GM12878 (cell line): ENCODE results near the gene ARL5B. TPM values are rescaled to one million over a fixed set of nuclear protein-coding genes. Genes with fewer than 3 reads are reported as not detected.

ENCODE experiments used
- ATAC-seq: fragments of 200-7000 bp; cut with Tn5 transposase; 3 replicates; pipeline ENCODE4 v1.9.1; 2020; ENCODE audit warnings: mild to moderate bottlenecking, moderate library complexity
- BruUV-seq: library from RNA; stranded (reverse); fragments of 400-500 nt; replicated peaks from 2 replicates; lab custom pipeline; 2021; lab: Mats Ljungman, UMichigan
- CTCF ChIA-PET: fragments of 300-600 bp; sonication (Branson Sonifier 250); formaldehyde crosslinking; extraction: SDS; loops from one replicate; lab custom pipeline; 2021; ENCODE audit warnings: inconsistent platforms; lab: Yijun Ruan, JAX
- POLR2A ChIA-PET: fragments of 350-600 bp; formaldehyde crosslinking; extraction: SDS; loops from one replicate; lab custom pipeline; 2021; ENCODE audit warnings: inconsistent platforms; lab: Charles Lee
- RAD21 ChIA-PET: fragments of 300-600 bp; sonication (Branson Sonifier 250); formaldehyde crosslinking; loops from one replicate; lab custom pipeline; 2023; ENCODE audit warnings: antibody characterized with exemption; ENCODE audit not compliant: unreplicated experiment; lab: Charles Lee
- SMC1A ChIA-PET: fragments of 300-600 bp; sonication (Branson Sonifier 250); formaldehyde crosslinking; loops from one replicate; lab custom pipeline; 2023; ENCODE audit not compliant: unreplicated experiment, uncharacterized antibody; lab: Charles Lee
- DNase-seq: peaks from one replicate; pipeline ENCODE4 v3.0.0-alpha.2; 2011; ENCODE audit warnings: low read depth, low spot score
- FAIRE-seq: peaks from 3 replicates; lab custom pipeline; 2011; peaks lifted over from hg19 to GRCh38; lab: Jason Lieb, UNC
- H2AFZ ChIP-seq: 2 replicates; pipeline ENCODE4 v1.6.0; 2011; ENCODE audit warnings: low read depth, low read length, control low read depth; ENCODE audit not compliant: control insufficient read depth
- H3K27ac ChIP-seq: 2 replicates; pipeline ENCODE4 v1.5.1; 2011; ENCODE audit warnings: control low read depth; ENCODE audit not compliant: control insufficient read depth, insufficient read depth
- H3K27me3 ChIP-seq, 2 experiments: replicated peaks in 1 of 2; 2 replicates each; pipeline versions ENCODE4 v1.6.0 to v1.6.1; 2011; ENCODE audit warnings: low read length in 1 of 2; ENCODE audit not compliant: control insufficient read depth in 2 of 2, insufficient read depth in 2 of 2
- H3K36me3 ChIP-seq, 2 experiments: 2 replicates each; pipeline ENCODE4 v1.5.1; 2011; ENCODE audit warnings: low read length in 1 of 2; ENCODE audit not compliant: control insufficient read depth in 2 of 2, insufficient read depth in 2 of 2
- H3K4me1 ChIP-seq: 2 replicates; pipeline ENCODE4 v1.6.1; 2011; ENCODE audit warnings: mild to moderate bottlenecking, low read length, moderate library complexity, mixed read lengths; ENCODE audit not compliant: control insufficient read depth, insufficient read depth
- H3K4me2 ChIP-seq: 2 replicates; pipeline ENCODE4 v1.6.0; 2011; ENCODE audit warnings: control low read depth; ENCODE audit not compliant: control insufficient read depth, insufficient read depth
- H3K4me3 ChIP-seq: fragments of 200-600 bp; sonication (generic); 2 replicates; pipeline ENCODE4 v1.5.1; 2016
- H3K79me2 ChIP-seq: 2 replicates; pipeline ENCODE4 v1.6.0; 2011; ENCODE audit warnings: low read length; ENCODE audit not compliant: control insufficient read depth, insufficient read depth
- H3K9ac ChIP-seq: 2 replicates; pipeline ENCODE4 v1.8.0; 2011; ENCODE audit warnings: low read length, control low read depth, mixed read lengths; ENCODE audit not compliant: control insufficient read depth, insufficient read depth
- H3K9me3 ChIP-seq: replicated peaks from 3 replicates; pipeline ENCODE4 v1.5.1; 2011; ENCODE audit warnings: mild to moderate bottlenecking, low read length; ENCODE audit not compliant: control insufficient read depth, insufficient read depth
- H4K20me1 ChIP-seq: 2 replicates; pipeline ENCODE4 v1.6.0; 2011; ENCODE audit not compliant: control insufficient read depth, insufficient read depth
- BRCA1 ChIP-seq: IDR thresholded peaks from 2 replicates; pipeline ENCODE4 v1.6.1; 2011; ENCODE audit warnings: low read depth, low read length, improper control_type of control experiment
- DPF2 ChIP-seq: fragments of 450-650 bp; IDR thresholded peaks from 2 replicates; pipeline ENCODE4 v1.6.1; 2017; ENCODE audit warnings: mild to moderate bottlenecking
- ETV6 ChIP-seq, 2 experiments: fragments of 450-650 bp in 1 of 2; IDR thresholded peaks in 1 of 2; conservative IDR thresholded peaks in 1 of 2; 2 replicates each; pipeline ENCODE4 v1.6.1; 2014; ENCODE audit warnings: antibody characterized with exemption in 1 of 2, borderline replicate concordance in 1 of 2, low read depth in 1 of 2, mild to moderate bottlenecking in 1 of 2, moderate library complexity in 1 of 2
- GABPA ChIP-seq: IDR thresholded peaks from 2 replicates; pipeline ENCODE4 v1.6.1; 2014; ENCODE audit warnings: antibody characterized with exemption, low read depth, mild to moderate bottlenecking, inconsistent platforms
- HDAC2 ChIP-seq: fragments of 200-600 bp; sonication (generic); IDR thresholded peaks from 2 replicates; pipeline ENCODE4 v1.6.1; 2017
- IKZF2 ChIP-seq, 2 experiments: fragments of 450-650 bp; IDR thresholded peaks; 2 replicates each; pipeline ENCODE4 v1.6.1; 2017; ENCODE audit warnings: mild to moderate bottlenecking in 2 of 2, moderate library complexity in 2 of 2
- KDM1A ChIP-seq: fragments of 200-600 bp; sonication (generic); IDR thresholded peaks from 2 replicates; pipeline ENCODE4 v1.6.1; 2016; ENCODE audit warnings: borderline replicate concordance
- SIX5 ChIP-seq: IDR thresholded peaks from 2 replicates; pipeline ENCODE4 v1.6.1; 2011; ENCODE audit warnings: mild to moderate bottlenecking, low read depth, low read length, moderate library complexity; ENCODE audit not compliant: severe bottlenecking
- SMAD5 ChIP-seq: IDR thresholded peaks from 2 replicates; pipeline ENCODE4 v1.6.1; 2016; ENCODE audit warnings: antibody characterized with exemption, low read depth
- SMARCA5 ChIP-seq: fragments of 450-650 bp; IDR thresholded peaks from 2 replicates; pipeline ENCODE4 v1.6.1; 2017; ENCODE audit warnings: mild to moderate bottlenecking
- STAT1 ChIP-seq: fragments of 450-650 bp; conservative IDR thresholded peaks from 2 replicates; pipeline ENCODE4 v1.6.1; 2014; ENCODE audit warnings: antibody characterized with exemption, mild to moderate bottlenecking
- TBL1XR1 ChIP-seq: IDR thresholded peaks from 2 replicates; pipeline ENCODE4 v1.6.1; 2012; ENCODE audit warnings: low read depth, low read length, improper control_type of control experiment
- ZBTB11 ChIP-seq: fragments of 450-650 bp; formaldehyde crosslinking; IDR thresholded peaks from 2 replicates; pipeline ENCODE4 v1.5.0; 2022; ENCODE audit warnings: mild to moderate bottlenecking, missing genetic modification characterization
- WGBS: methylation state at CpG from one replicate; pipeline ENCODE4 v1.1.6; 2016; ENCODE audit warnings: low lambda C conversion rate; ENCODE audit not compliant: insufficient replicate concordance, insufficient coverage; ENCODE audit errors: missing lambda C conversion rate; 5-methylcytosine and 5-hydroxymethylcytosine counted together
- in situ Hi-C: fragments of 300-500 bp; cut with MboI; formaldehyde crosslinking; loops from 9 replicates; pipeline ENCODE4 v1.14.3; 2018; ENCODE audit warnings: mixed read lengths
- intact Hi-C: fragments of 100-400 bp; cut with micrococcal nuclease; formaldehyde crosslinking; loops from one replicate; pipeline ENCODE4 v1.14.2; 2022; ENCODE audit not compliant: unreplicated experiment
- polyA plus RNA-seq, 11 experiments: library from polyadenylated mRNA; depleted of rRNA in 4 of 11; unstranded in 6 of 11; stranded (reverse) in 5 of 11; fragments of >200 nt; fragmentation: Nextera tagmentation in 4 of 11; fragmentation: Illumina TruSeq in 1 of 11; extraction: Ambion mirVana in 4 of 11; extraction: Trizol in 1 of 11; gene quantifications; 1 replicate in 1 of 11; 2 replicates in 10 of 11; pipeline versions ENCODE4 v1.2.1 to v1.2.3, GENCODE V29; 2011 to 2016; ENCODE audit warnings: inconsistent platforms in 2 of 11, missing spikeins in 2 of 11, low read depth in 1 of 11
- total RNA-seq, 4 experiments: library from RNA; depleted of rRNA in 3 of 4; stranded (reverse); fragments of >200 nt in 3 of 4; fragmentation: Illumina TruSeq in 1 of 4; extraction: Trizol in 1 of 4; gene quantifications; 2 replicates each; pipeline versions ENCODE4 v1.2.1 to v1.2.3, GENCODE V29; 2013 to 2021
- TF ChIP-seq, protein P1 (sequence below): fragments of 450-650 bp; IDR thresholded peaks from 2 replicates; pipeline ENCODE4 v1.6.1; 2018; ENCODE audit warnings: mild to moderate bottlenecking, low read depth, moderate library complexity; ENCODE audit not compliant: partially characterized antibody

Gene ARL5B
- total and polyA plus RNA-seq, 10 of the 15 experiments (the other 5 are each of a cell fraction or from before 2014, with no cell fraction given) = 2.5 to 20.7 (median 9.1) TPM

- ATAC-seq (no peak), DNase-seq (no peak), FAIRE-seq (no peak)
- Histone ChIP-seq H3K36me3 (peaks cover 2 to 5% of the 10 kb centered on the region in 2 experiments; a peak in 3 of 4 replicates), H3K27ac (no peak overlapping the region), H3K4me3 (no peak overlapping the region), H2AFZ (no peak overlapping the region), H3K4me2 (no peak overlapping the region), H3K4me1 (no peaks in the 10 kb centered on the region), H3K9ac (no peak overlapping the region), H4K20me1 (no peaks in the 10 kb centered on the region), H3K27me3 (no peaks in the 10 kb centered on the region), H3K79me2 (no peaks in the 10 kb centered on the region), H3K9me3 (no peaks in the 10 kb centered on the region)
- CTCF ChIA-PET = no interaction called here
- SMC1A ChIA-PET = no interaction called here
- RAD21 ChIA-PET = no interaction called here
- POLR2A ChIA-PET = no interaction called here
- BruUV-seq = no TSS peak
- intact Hi-C loops = no loop called here
- TF ChIP-seq KDM1A = no peak
- TF ChIP-seq SMAD5 = no peak
- no peak for TF ChIP-seq SMARCA5
- no peak for TF ChIP-seq BRCA1
- TF ChIP-seq SIX5 = no peak
- no peak for TF ChIP-seq IKZF2 (IDR thresholded peaks at IDR 0.05)
- no peak for TF ChIP-seq TBL1XR1
- 37% methylated on average over 3 of the region's 3 CpGs for WGBS
- in situ Hi-C loops = no loop called here
Measured at GRCh38 chr10:18616337-18616736, 42.9 kb upstream of the ARL5B start.

DNA sequence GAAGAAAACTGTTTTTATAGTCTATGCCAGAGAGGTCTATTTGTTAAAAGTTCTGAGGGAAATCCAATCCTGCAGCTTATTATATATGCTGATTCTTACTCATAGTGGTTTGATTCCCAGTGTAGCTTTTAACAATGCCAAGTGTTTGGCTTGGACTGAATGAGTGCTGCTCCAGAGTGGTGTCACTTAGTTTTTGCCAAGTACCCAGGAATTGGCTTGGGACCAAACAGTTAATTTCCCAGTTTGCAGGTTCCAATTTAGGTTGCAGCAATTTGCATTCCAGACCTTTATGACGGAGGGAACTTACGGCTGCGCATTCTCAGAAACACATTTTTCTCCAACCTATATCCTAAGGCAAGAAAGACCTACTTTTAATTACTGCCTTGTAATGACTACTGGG, 40.2 kb upstream of the ARL5B start:
- SMC1A ChIA-PET = interaction anchor here (0.7 kb wide), 1 partner anchor 315 kb away, joined by 3 read pairs; no protein-coding TSS in a partner anchor
- in situ Hi-C loops (no loop called here), intact Hi-C loops (no loop called here)
- ATAC-seq = no peak
- no peak overlapping the region for H3K4me2 ChIP-seq
- H3K27ac ChIP-seq = no peak overlapping the region
- no peaks in the 10 kb centered on the region for H3K9me3 ChIP-seq
- CTCF ChIA-PET = no interaction called here
- no peak overlapping the region for H2AFZ ChIP-seq
- 96% methylated on average over 3 of the region's 3 CpGs for WGBS
- RAD21 ChIA-PET = no interaction called here
- no peaks in the 10 kb centered on the region for H3K27me3 ChIP-seq
- H3K79me2 ChIP-seq = no peaks in the 10 kb centered on the region
- no peak overlapping the region for H3K9ac ChIP-seq
- H3K4me3 ChIP-seq = no peak overlapping the region
- DNase-seq = no peak
- FAIRE-seq = no peak
- H4K20me1 ChIP-seq = no peaks in the 10 kb centered on the region
- POLR2A ChIA-PET = no interaction called here
- no peaks in the 10 kb centered on the region for H3K4me1 ChIP-seq
- no TSS peak for BruUV-seq
- no peaks in the 10 kb centered on the region; a peak in 1 of 4 replicates for H3K36me3 ChIP-seq
- TF ChIP-seq STAT1 (no peak), DPF2 (no peak), HDAC2 (no peak), GABPA (no peak), ETV6 (conservative IDR thresholded peaks at IDR 0.05 in 1 of 2, IDR thresholded peaks at IDR 0.05 in 1 of 2; ENCODE audit: borderline replicate concordance in 1 of 2, low read depth in 1 of 2) (no peak), ZBTB11 (CRISPR knock-in tag) (no peak)
- TF ChIP-seq, protein P1, sequence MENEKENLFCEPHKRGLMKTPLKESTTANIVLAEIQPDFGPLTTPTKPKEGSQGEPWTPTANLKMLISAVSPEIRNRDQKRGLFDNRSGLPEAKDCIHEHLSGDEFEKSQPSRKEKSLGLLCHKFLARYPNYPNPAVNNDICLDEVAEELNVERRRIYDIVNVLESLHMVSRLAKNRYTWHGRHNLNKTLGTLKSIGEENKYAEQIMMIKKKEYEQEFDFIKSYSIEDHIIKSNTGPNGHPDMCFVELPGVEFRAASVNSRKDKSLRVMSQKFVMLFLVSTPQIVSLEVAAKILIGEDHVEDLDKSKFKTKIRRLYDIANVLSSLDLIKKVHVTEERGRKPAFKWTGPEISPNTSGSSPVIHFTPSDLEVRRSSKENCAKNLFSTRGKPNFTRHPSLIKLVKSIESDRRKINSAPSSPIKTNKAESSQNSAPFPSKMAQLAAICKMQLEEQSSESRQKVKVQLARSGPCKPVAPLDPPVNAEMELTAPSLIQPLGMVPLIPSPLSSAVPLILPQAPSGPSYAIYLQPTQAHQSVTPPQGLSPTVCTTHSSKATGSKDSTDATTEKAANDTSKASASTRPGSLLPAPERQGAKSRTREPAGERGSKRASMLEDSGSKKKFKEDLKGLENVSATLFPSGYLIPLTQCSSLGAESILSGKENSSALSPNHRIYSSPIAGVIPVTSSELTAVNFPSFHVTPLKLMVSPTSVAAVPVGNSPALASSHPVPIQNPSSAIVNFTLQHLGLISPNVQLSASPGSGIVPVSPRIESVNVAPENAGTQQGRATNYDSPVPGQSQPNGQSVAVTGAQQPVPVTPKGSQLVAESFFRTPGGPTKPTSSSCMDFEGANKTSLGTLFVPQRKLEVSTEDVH = no peak
